ENCODE measurements around the gene FGF1. TPM values are rescaled to one million over a fixed set of nuclear protein-coding genes. Genes with fewer than 3 reads are reported as not detected.

The FGF1 gene
- total and polyA plus RNA-seq, 4 donors = 19.8 to 44.2 (median 25.0) TPM

- Histone ChIP-seq H3K4me1 (ENCODE audit: control insufficient read depth in 1 of 2, insufficient read depth in 2 of 2, low read length in 2 of 2) (peaks cover 0 to 3% of the 10 kb centered on the region in 2 donors), H3K27ac (ENCODE audit: low read depth in 1 of 2, low read length in 2 of 2) (no peak overlapping the region), H3K27me3 (ENCODE audit: control insufficient read depth in 1 of 2, insufficient read depth in 2 of 2, low read length in 1 of 2) (no peaks in the 10 kb centered on the region), H3K9me3 (ENCODE audit: control insufficient read depth, low read length) (no peaks in the 10 kb centered on the region), H3K4me3 (ENCODE audit: low read length in 2 of 2) (no peak overlapping the region), H3K36me3 (ENCODE audit: control insufficient read depth in 1 of 2, insufficient read depth in 2 of 2, low read length in 1 of 2) (no peaks in the 10 kb centered on the region)
- DNase-seq (no peak), ATAC-seq (ENCODE audit: low FRiP score) (no peak)
- intact Hi-C loops (cut with DNase I) = no loop called here
- 75 to 96% methylated on average over 5 of the region's 5 CpGs for WGBS, 2 donors
Observed at GRCh38 chr5:142680605-142681259, 5.2 kb downstream of the FGF1 start.

DNA sequence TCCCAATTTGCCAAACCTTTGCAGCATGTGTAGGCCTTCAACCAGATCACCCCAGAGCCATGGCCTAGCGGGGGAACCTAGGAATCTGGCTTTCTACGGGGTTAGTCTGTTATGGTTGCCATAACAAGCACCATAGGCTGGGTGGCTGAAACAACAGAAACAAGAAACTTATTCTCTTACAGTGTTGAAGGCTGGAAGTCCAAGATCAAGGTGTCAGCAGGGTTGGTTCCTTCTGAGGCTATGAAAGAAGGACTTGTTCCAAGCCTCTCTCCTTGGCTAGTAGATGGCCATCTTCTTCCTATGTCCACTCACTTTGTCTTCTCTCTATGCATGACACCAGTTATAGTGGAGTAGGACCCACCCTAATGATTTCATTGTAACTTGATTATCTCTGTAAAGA, 6.1 kb downstream of the FGF1 start:
- no peaks in the 10 kb centered on the region for H3K36me3 ChIP-seq (ENCODE audit: control insufficient read depth in 1 of 2, insufficient read depth in 2 of 2, low read length in 1 of 2)
- DNase-seq (no peak), ATAC-seq (ENCODE audit: low FRiP score) (no peak)
- H3K27ac ChIP-seq (ENCODE audit: low read depth in 1 of 2, low read length in 2 of 2) = no peak overlapping the region
- intact Hi-C loops (cut with DNase I) = no loop called here
- H3K9me3 ChIP-seq (ENCODE audit: control insufficient read depth, low read length) = no peaks in the 10 kb centered on the region
- 96 to 99% methylated on average over 2 of the region's 2 CpGs for WGBS, 2 donors
- no peak overlapping the region for H3K4me3 ChIP-seq (ENCODE audit: low read length in 2 of 2)
- H3K4me1 ChIP-seq (ENCODE audit: control insufficient read depth in 1 of 2, insufficient read depth in 2 of 2, low read length in 2 of 2) = no peaks in the 10 kb centered on the region
- H3K27me3 ChIP-seq (ENCODE audit: control insufficient read depth in 1 of 2, insufficient read depth in 2 of 2, low read length in 1 of 2) = no peaks in the 10 kb centered on the region

DNA sequence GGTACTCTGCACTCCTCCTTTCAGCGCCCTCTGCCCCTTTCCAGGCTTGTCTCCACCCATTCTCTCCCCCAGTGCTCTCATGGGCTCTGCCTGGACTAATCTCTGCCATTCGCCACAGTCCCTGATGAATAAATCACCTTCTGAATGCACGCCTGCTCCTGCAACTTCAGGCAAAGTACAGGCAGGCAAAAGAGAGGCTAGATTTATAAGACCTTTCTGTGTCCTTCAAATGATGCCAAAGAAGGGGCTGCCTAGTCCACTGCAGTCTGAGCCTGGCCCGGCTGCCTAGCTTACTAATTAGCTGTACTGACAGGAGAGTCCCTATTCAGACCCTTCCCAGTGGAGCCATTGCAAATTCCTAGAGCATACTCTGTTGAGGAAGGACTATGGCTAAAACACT, 7.4 kb downstream of the FGF1 start:
- no peaks in the 10 kb centered on the region for H3K4me1 ChIP-seq (ENCODE audit: control insufficient read depth in 1 of 2, insufficient read depth in 2 of 2, low read length in 2 of 2)
- ATAC-seq (ENCODE audit: low FRiP score) (no peak), DNase-seq (no peak)
- H3K36me3 ChIP-seq (ENCODE audit: control insufficient read depth in 1 of 2, insufficient read depth in 2 of 2, low read length in 1 of 2) = no peaks in the 10 kb centered on the region
- no peak overlapping the region for H3K4me3 ChIP-seq (ENCODE audit: low read length in 2 of 2)
- no peaks in the 10 kb centered on the region for H3K9me3 ChIP-seq (ENCODE audit: control insufficient read depth, low read length)
- intact Hi-C loops (cut with DNase I) = no loop called here
- 97 to 98% methylated on average over 4 of the region's 4 CpGs for WGBS, 2 donors
- no peak overlapping the region for H3K27ac ChIP-seq (ENCODE audit: low read depth in 1 of 2, low read length in 2 of 2)
- H3K27me3 ChIP-seq (ENCODE audit: control insufficient read depth in 1 of 2, insufficient read depth in 2 of 2, low read length in 1 of 2) = no peaks in the 10 kb centered on the region

DNA sequence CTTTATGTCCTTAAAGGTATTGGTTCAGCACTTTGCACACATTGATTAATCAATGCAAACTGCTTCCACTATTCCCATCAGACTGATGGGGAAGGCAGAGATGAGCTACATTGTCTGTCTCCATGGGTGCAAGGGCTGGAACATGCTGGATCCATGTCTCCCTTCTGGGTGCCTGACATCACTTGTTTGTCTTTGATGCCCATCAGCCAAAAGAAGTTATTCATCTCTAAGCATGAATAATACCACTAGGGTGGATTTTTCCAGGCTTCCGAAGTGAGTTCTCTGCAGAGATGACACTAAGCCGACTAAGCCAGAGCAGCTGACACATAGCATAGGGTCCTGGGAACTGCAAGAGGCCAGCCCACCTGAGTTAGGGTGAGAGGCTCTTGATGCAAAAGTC, 8.7 kb downstream of the FGF1 start:
- no peak for ATAC-seq (ENCODE audit: low FRiP score)
- H3K27ac ChIP-seq (ENCODE audit: low read depth in 1 of 2, low read length in 2 of 2) = no peak overlapping the region
- no peaks in the 10 kb centered on the region for H3K36me3 ChIP-seq (ENCODE audit: control insufficient read depth in 1 of 2, insufficient read depth in 2 of 2, low read length in 1 of 2)
- 80 to 81% methylated on average over 2 of the region's 2 CpGs for WGBS, 2 donors
- intact Hi-C loops (cut with DNase I) = no loop called here
- no peak overlapping the region for H3K4me3 ChIP-seq (ENCODE audit: low read length in 2 of 2)
- DNase-seq = no peak
- H3K27me3 ChIP-seq (ENCODE audit: control insufficient read depth in 1 of 2, insufficient read depth in 2 of 2, low read length in 1 of 2) = no peaks in the 10 kb centered on the region
- no peaks in the 10 kb centered on the region for H3K9me3 ChIP-seq (ENCODE audit: control insufficient read depth, low read length)
- H3K4me1 ChIP-seq (ENCODE audit: control insufficient read depth in 1 of 2, insufficient read depth in 2 of 2, low read length in 2 of 2) = no peaks in the 10 kb centered on the region

- whole genome bisulfite sequencing, 2 donors = 92 to 93% methylated on average over 4 of the region's 4 CpGs
- no peak for DNase-seq
- no peaks in the 10 kb centered on the region for H3K9me3 ChIP-seq (ENCODE audit: control insufficient read depth, low read length)
- ATAC-seq (ENCODE audit: low FRiP score) = no peak
- no peaks in the 10 kb centered on the region for H3K27me3 ChIP-seq (ENCODE audit: control insufficient read depth in 1 of 2, insufficient read depth in 2 of 2, low read length in 1 of 2)
- H3K4me1 ChIP-seq (ENCODE audit: control insufficient read depth in 1 of 2, insufficient read depth in 2 of 2, low read length in 2 of 2) = no peaks in the 10 kb centered on the region
- intact Hi-C loops (cut with DNase I) = no loop called here
- H3K27ac ChIP-seq (ENCODE audit: low read depth in 1 of 2, low read length in 2 of 2) = no peak overlapping the region
- H3K4me3 ChIP-seq (ENCODE audit: low read length in 2 of 2) = no peak overlapping the region
- no peaks in the 10 kb centered on the region for H3K36me3 ChIP-seq (ENCODE audit: control insufficient read depth in 1 of 2, insufficient read depth in 2 of 2, low read length in 1 of 2)
Observed at GRCh38 chr5:142676318-142676717, 9.6 kb downstream of the FGF1 start.

- DNase-seq (peak; percentile 66 to 73), ATAC-seq (ENCODE audit: low FRiP score) (peak; percentile 65)
- 75 to 76% methylated on average over 22 of the region's 22 CpGs for WGBS, 2 donors
- Histone ChIP-seq H3K9me3 (ENCODE audit: control insufficient read depth, low read length) (no peaks in the 10 kb centered on the region), H3K4me1 (ENCODE audit: control insufficient read depth in 1 of 2, insufficient read depth in 2 of 2, low read length in 2 of 2) (no peaks in the 10 kb centered on the region), H3K27me3 (ENCODE audit: control insufficient read depth in 1 of 2, insufficient read depth in 2 of 2, low read length in 1 of 2) (no peaks in the 10 kb centered on the region), H3K36me3 (ENCODE audit: control insufficient read depth in 1 of 2, insufficient read depth in 2 of 2, low read length in 1 of 2) (no peaks in the 10 kb centered on the region), H3K27ac (ENCODE audit: low read depth in 1 of 2, low read length in 2 of 2) (no peak overlapping the region), H3K4me3 (ENCODE audit: low read length in 2 of 2) (no peak overlapping the region)
- intact Hi-C loops (cut with DNase I) = no loop called here
Observed at GRCh38 chr5:142674531-142675469, 11.1 kb downstream of the FGF1 start.

GRCh38 chr5:142671801-142672200, 14.1 kb downstream of the FGF1 start:
- H3K9me3 ChIP-seq (ENCODE audit: control insufficient read depth, low read length) = no peaks in the 10 kb centered on the region
- no peaks in the 10 kb centered on the region for H3K4me1 ChIP-seq (ENCODE audit: control insufficient read depth in 1 of 2, insufficient read depth in 2 of 2, low read length in 2 of 2)
- no peak overlapping the region for H3K4me3 ChIP-seq (ENCODE audit: low read length in 2 of 2)
- no peaks in the 10 kb centered on the region for H3K36me3 ChIP-seq (ENCODE audit: control insufficient read depth in 1 of 2, insufficient read depth in 2 of 2, low read length in 1 of 2)
- H3K27ac ChIP-seq (ENCODE audit: low read depth in 1 of 2, low read length in 2 of 2) = no peak overlapping the region
- DNase-seq (no peak), ATAC-seq (ENCODE audit: low FRiP score) (no peak)
- 93 to 95% methylated on average over 1 of the region's 1 CpG for WGBS, 2 donors
- intact Hi-C loops (cut with DNase I) = no loop called here
- H3K27me3 ChIP-seq (ENCODE audit: control insufficient read depth in 1 of 2, insufficient read depth in 2 of 2, low read length in 1 of 2) = no peaks in the 10 kb centered on the region

GRCh38 chr5:142671266-142671665, 14.6 kb downstream of the FGF1 start:
- 81 to 84% methylated on average over 3 of the region's 3 CpGs for WGBS, 2 donors
- intact Hi-C loops (cut with DNase I) = no loop called here

GRCh38 chr5:142670804-142671203, 15.1 kb downstream of the FGF1 start:
- intact Hi-C loops (cut with DNase I) = no loop called here
- DNase-seq = no peak
- no peaks in the 10 kb centered on the region for H3K36me3 ChIP-seq (ENCODE audit: control insufficient read depth in 1 of 2, insufficient read depth in 2 of 2, low read length in 1 of 2)
- H3K4me1 ChIP-seq (ENCODE audit: control insufficient read depth in 1 of 2, insufficient read depth in 2 of 2, low read length in 2 of 2) = no peaks in the 10 kb centered on the region
- no peak overlapping the region for H3K27ac ChIP-seq (ENCODE audit: low read depth in 1 of 2, low read length in 2 of 2)
- no peaks in the 10 kb centered on the region for H3K9me3 ChIP-seq (ENCODE audit: control insufficient read depth, low read length)
- H3K4me3 ChIP-seq (ENCODE audit: low read length in 2 of 2) = no peak overlapping the region
- ATAC-seq (ENCODE audit: low FRiP score) = no peak
- 92 to 95% methylated on average over 2 of the region's 2 CpGs for WGBS, 2 donors
- H3K27me3 ChIP-seq (ENCODE audit: control insufficient read depth in 1 of 2, insufficient read depth in 2 of 2, low read length in 1 of 2) = no peaks in the 10 kb centered on the region

More at GRCh38 chr5:142671266-142671665, 14.6 kb downstream of the FGF1 start:
- DNase-seq = no peak
- H3K36me3 ChIP-seq (ENCODE audit: control insufficient read depth in 1 of 2, insufficient read depth in 2 of 2, low read length in 1 of 2) = no peaks in the 10 kb centered on the region
- H3K4me3 ChIP-seq (ENCODE audit: low read length in 2 of 2) = no peak overlapping the region
- no peaks in the 10 kb centered on the region for H3K9me3 ChIP-seq (ENCODE audit: control insufficient read depth, low read length)
- H3K27ac ChIP-seq (ENCODE audit: low read depth in 1 of 2, low read length in 2 of 2) = no peak overlapping the region
- H3K4me1 ChIP-seq (ENCODE audit: control insufficient read depth in 1 of 2, insufficient read depth in 2 of 2, low read length in 2 of 2) = no peaks in the 10 kb centered on the region
- ATAC-seq (ENCODE audit: low FRiP score) = no peak
- H3K27me3 ChIP-seq (ENCODE audit: control insufficient read depth in 1 of 2, insufficient read depth in 2 of 2, low read length in 1 of 2) = no peaks in the 10 kb centered on the region

All from aorta (tissue), 5 donors.